Activated effector memory CD4-positive, alpha-beta T cell treated with anti-CD3 and anti-CD28 coated beads, Interleukin-2, amount 50 U/mL, for 16 hours (primary cell): ENCODE measurements around the gene DGKG.

Experiments
- DNase-seq: peaks from one replicate; pipeline ENCODE4 v3.0.0-alpha.2; 2020

Gene DGKG

GRCh38 chr3:186361762-186362536, at the start of gene DGKG:
Gene DGKG (minus strand): TSS chr3:186362234. CDS start chr3:186320459, 41,775 bp downstream.
- peak; percentile 65 for DNase-seq

DNA sequence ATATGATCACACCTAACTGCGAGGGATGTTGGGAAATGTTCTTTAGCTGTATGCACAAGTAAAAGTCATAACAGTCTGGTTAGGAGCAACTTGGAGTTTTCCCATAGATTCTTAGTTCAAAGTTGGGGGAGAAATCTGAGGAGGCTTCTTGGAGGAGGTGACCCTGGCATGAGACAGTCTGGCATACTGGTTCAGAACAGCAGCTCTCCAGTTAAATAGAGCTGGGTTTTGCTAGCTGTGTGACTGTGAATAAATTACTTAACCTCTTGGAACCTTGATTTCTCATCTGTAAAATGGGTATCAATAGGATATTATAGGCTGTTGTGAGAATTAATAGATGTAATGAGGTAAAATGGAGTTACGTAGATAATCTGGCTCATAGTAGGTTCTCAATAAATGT, 49.1 kb upstream of the DGKG start:
- no peak for DNase-seq

GRCh38 chr3:186406669-186407635, 44.9 kb upstream of the DGKG start:
- DNase-seq: no peak

- no peak for DNase-seq
Observed at GRCh38 chr3:186401556-186401955, 39.5 kb upstream of the DGKG start.

GRCh38 chr3:186400662-186401061, 38.6 kb upstream of the DGKG start:
- no peak for DNase-seq

- DNase-seq: no peak
Observed at GRCh38 chr3:186400026-186400425, 38.0 kb upstream of the DGKG start.

GRCh38 chr3:186394566-186395217, 32.7 kb upstream of the DGKG start:
- DNase-seq: no peak

DNA sequence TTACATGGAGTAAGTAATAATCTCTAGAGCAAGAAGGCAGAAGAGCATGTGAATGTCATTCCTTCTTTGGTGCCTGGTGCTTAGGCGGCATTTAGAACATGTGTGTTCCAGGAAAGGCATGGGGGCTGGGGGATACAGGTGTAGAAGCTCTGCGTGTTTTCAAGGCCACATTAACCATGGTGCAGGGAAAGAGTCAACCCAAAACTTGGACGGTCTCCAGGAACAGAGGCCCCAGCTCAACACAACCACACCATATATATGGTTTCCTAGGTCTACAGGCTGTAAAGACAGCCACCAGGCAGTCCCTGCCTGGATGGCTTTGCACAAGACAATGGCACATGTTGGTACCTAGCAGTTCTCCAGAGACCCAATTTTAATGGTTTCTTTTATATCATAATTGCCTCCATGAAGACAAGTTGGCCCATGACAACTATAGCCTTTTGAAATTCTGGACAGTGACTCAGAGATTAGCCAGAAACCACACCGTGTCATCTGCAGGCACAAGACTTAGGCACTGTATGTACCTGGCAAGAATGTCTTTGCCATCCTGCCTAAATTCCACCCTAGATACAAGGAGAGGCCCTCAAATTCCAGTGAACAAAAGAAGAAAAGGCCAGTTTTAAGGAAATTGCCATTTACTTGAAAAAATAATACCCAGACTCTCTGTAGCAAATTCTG, 25.0 kb upstream of the DGKG start:
- no peak for DNase-seq

DNA sequence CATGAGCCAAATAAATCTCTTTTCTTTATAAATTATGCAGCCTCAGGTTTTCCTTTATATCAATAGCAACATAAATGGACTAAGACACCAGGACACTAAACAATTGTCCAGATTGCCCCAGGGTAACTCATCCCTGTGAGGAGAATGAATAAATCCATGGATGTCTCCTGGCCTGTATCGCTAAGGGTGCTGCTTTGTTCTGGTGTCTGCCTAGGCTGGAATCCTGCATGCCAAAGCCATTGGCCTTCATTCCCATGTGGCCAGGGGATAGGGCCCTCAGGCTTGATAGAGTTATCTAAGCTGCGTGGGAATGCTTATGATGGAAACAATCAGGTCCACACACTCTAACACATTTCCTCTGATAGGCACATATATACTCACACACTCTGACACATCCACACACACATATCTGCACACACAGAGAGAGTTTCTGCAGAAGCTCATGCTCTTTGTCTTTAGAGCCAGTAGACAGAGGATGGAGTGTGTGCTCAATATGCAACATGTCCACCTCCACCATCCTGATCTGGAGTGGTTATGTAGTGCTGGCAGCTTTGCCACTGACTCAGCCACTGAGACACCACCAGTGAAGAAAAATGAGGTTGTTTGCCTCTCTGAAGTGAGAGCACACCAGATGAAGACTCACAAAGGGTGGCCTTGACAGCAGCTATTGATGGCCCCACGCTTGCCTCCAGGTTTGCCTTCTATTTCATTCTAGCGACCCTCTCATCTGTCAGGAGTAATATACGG, 24.0 kb upstream of the DGKG start:
- no peak for DNase-seq

DNA sequence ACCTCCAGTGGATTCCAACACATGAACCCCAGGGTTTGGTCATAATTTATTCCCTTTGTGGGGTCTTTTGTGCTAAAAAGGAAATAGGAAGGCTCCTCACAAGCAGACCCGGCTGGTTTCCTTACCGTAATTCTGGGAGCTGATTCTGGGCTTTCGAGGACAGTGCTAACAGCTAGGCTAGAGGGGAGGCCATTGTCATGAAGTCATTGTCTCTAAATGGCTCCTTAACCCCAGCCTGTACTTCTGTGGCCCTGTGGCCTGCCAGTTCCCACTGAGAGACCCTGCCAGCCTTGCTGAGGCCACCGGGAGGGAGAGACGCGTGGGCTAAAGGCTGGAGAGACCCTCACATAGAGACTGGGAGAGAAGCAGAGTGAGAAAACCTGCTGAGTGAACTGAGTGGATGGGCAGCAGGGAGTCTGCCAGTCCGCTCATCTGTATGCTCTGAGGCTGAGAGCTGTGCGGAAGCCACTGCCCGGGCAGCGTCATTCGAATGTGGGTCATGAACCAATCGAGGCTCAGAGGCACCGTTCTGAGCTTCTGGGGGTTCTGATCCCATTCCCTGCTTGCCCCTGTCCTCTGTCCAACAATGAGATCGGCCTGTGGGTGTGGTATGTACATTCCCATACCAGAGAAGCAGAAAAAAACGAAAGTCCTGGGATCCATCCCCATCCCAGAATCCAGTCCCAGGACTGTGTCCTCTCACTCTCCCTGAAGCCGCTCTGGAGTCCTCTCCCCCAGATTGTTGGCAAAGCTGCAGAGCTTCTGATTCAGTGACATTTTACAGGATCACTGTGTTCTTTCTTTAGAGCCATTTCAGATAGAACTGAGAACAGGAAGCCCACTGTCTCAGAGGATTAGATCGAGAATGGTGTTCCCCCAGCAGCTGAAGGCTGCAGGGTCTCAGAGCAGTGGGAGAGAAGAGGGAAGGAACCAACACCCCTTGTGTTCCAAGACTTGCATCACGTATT, 21.3 kb upstream of the DGKG start:
- no peak for DNase-seq

DNA sequence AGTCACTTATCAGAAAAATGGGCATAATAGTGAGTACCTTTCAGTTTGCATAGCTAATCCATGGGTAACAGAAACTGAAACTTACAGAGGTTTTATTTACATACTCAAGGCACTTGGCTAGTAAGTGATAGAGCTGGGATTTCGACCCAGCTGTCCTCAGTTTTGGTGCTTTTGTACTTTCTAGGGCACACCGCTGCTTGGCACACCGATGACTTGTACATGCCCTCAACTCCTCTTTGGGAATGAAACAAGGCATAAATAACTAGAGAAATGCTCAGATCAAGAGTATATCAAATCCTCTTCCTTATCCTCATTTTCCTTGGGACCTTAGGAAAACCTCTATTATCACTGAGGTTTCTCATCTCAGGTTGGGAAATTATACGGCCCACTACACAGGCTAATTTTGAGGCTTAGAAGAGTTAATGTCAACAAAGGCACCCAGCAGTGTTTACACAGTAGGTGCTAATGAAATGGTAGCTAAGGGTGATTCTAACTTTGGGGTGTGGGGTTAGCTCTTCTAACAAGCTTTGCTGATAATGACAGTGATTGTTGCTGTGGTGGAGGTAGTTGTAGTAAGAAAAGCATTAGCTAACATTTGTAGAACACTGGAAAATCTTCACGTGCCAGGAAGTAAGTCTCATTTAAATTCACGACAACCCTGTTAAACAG, 20.3 kb upstream of the DGKG start:
- DNase-seq: no peak

DNA sequence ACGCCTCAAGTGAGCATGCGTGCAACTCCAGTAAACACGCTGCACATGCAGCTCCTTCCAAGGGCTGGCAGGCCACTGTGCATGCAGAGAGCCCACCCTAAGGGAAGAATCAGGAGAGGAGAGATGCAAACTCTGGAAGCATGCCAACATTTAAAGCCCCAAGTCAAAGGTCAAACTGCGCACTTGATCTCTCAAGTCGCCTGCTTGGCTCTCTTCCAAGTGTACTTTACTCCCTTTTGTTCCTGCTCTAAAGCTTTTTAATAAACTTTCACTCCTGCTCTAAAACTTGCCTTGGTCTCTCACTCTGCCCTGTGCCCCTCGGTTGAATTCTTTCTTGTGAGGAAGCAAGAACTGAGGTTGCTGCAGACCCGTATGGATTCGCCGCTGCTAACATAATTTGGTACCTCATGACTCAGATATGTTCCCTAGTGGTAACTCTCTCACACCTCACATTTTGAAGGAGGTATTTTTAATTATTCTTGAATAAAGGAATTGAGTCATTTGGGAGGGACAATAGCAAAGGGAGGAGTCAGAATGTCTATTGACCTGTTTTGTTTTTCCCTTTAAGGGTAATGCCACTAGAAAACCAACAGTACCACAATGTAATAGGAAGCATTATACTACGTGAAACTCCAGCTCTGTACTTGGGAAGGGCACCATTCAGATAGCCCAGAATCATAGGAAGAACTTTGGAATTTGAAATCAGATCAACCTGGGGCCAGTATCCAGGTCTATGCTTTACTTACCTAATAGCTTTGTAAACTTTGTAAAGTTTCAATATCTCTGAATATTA, 19.6 kb upstream of the DGKG start:
- DNase-seq: no peak

- no peak for DNase-seq
Observed at GRCh38 chr3:186380622-186381380, 18.8 kb upstream of the DGKG start.

- no peak for DNase-seq
Observed at GRCh38 chr3:186375443-186375842, 13.4 kb upstream of the DGKG start.

- no peak for DNase-seq
Observed at GRCh38 chr3:186374376-186374775, 12.3 kb upstream of the DGKG start.

DNA sequence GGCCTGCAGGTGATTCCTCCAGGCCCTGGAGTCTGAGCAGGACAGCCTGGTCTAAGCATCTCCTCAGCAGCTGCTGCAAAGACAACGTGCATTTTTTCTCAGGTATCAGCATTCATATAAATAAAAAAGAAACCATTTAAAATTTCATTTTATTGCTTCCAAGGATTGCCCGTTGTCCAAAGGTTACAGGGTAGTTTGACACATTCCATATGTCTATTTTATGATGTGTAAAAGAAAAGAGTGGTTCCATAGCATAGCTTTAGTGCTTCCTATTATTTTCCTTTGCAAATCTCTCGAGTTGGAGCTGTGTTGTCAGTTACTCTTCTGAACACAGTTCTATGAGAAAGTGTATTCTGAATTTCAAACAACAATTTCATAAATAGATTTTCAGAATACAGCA, 7.2 kb upstream of the DGKG start:
- DNase-seq: no peak

GRCh38 chr3:186368717-186369116, 6.7 kb upstream of the DGKG start:
- no peak for DNase-seq

DNA sequence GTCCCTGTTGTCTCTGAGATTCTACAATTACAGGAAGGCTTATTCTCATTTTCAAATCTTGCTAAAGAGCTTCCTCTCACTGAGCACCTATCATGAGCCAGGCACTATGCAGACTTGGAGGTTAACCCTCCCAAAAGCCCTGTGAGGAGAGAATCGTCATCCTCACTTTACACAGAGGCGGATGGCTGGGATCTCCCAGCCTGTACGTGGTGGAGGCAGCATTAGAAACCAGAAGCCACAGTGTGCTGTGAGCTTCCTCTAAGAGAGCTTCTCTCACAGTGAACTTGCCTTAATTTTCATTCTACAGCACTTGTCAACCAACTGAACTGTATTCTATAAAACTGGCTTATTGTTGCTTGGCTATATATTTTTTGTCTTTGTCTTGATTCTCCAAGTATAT, 6.1 kb upstream of the DGKG start:
- DNase-seq: no peak

- no peak for DNase-seq
Observed at GRCh38 chr3:186367631-186368030, 5.6 kb upstream of the DGKG start.
